M059J (cell line): Measurements from ENCODE around the gene GIPC1. TPM values are rescaled to one million over a fixed set of nuclear protein-coding genes. Genes with fewer than 3 reads are reported as not detected.
A peak's percentile ranks its signal among the peaks of the same experiment; 100 is the strongest.

ENCODE experiments used
- DNase-seq: peaks from one replicate; pipeline ENCODE4 v3.0.0-alpha.2; 2012; ENCODE audit warnings: low read depth
- total RNA-seq: library from RNA; depleted of rRNA; stranded (reverse); fragments of >200 nt; shearing (Covaris generic); gene quantifications from 2 replicates; pipeline ENCODE4 v1.2.3, GENCODE V29; 2014

GIPC1 gene
- total RNA-seq, 1 experiment from 2014 or later: 114 TPM

- DNase-seq: no peak
Measured at GRCh38 chr19:14494910-14495671, 836 bp downstream of the GIPC1 start.

- DNase-seq: no peak
Measured at GRCh38 chr19:14494411-14494810, 1.5 kb downstream of the GIPC1 start.

- DNase-seq: no peak
Measured at GRCh38 chr19:14492756-14493337, 3.1 kb downstream of the GIPC1 start.

DNA sequence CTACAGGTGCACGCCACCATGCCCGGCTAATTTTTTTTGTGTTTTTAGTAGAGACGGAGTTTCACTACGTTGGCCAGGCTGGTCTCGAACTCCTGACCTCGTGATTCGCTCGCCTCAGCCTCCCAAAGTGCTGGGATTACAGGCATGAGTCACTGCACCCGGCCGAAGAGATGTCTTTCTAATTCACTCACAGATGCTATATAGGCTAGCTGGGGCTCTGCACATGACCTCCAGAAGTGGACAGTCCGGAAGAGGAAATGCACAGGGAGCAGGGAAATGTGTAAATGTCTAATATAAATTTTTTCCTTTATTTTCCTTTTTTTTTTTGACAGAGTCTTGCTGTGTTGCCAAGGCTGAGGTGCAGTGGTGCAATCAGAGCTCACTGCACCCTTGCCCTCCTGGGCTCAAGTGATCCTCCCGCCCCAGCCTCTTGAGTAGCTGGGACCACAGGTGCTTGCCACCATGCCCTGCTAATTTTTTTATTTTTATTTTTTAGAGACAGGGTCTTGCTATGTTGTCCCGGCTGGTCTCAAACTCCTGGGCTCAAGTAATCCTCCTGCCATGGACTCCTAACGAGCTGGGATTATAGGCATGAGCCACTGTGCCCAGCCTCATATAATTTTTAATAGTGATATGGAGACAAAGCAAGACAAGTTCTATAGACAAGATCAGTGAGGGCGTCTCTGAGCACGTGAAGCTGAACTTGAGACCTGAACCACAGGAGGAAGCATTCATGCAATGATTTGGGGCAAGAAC lies 8.4 kb downstream of the GIPC1 start:
- no peak for DNase-seq

DNA sequence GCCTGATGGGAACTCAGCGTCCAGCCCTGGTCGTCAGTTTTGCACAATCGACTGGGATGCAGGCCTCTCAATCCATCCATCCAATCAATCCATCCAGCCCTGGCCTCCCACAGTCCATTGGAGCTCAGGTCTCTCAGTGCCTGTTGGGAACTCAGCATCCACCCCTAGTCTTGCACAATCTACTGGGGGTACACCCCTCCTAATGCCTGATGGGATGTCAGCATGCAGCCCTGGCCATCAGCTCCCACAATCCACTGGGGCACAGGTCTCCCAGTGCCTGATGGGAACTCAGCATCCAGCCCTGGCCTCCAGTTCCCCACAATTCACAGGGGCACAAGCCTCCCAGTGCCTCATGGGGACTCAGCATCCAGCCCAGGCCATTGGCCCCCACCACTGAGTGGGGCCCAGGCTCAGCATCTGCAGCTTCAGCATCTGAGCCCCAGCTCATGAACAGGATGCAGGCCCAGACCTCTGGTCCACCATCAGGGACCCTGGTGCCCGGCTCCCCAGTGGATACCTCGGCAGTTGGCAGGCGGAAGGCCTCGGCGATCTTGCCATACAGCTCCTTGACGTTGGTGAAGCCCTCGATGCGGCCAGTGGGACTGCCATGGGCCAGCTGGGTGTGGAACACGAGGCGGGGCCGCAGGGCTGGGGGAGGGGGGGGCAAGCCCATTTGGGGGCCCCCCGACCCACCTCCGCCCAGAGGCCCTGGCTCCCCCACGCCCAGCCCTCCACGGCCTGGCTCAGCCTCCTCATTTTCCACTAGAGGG lies 13.6 kb downstream of the GIPC1 start:
- no peak for DNase-seq

DNA sequence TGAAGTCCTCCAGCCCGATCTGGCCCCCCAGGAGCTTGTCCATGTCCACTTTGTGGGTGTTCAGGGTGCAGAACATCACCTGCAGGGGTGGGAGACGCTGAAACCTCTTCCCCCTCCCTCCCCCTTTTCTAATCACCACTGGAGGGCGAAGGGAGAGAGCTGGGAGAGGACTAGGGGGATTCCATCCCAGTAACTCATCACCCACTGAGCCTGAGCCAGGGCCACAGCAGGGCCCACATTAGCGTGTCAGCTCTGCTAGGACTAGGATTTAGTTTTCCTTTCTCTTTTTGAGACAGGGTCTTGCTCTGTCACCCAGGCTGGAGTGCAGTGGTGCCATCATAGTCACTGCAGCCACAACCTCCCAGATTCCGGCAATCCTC lies 15.2 kb downstream of the GIPC1 start:
- peak; percentile 37 for DNase-seq

DNA sequence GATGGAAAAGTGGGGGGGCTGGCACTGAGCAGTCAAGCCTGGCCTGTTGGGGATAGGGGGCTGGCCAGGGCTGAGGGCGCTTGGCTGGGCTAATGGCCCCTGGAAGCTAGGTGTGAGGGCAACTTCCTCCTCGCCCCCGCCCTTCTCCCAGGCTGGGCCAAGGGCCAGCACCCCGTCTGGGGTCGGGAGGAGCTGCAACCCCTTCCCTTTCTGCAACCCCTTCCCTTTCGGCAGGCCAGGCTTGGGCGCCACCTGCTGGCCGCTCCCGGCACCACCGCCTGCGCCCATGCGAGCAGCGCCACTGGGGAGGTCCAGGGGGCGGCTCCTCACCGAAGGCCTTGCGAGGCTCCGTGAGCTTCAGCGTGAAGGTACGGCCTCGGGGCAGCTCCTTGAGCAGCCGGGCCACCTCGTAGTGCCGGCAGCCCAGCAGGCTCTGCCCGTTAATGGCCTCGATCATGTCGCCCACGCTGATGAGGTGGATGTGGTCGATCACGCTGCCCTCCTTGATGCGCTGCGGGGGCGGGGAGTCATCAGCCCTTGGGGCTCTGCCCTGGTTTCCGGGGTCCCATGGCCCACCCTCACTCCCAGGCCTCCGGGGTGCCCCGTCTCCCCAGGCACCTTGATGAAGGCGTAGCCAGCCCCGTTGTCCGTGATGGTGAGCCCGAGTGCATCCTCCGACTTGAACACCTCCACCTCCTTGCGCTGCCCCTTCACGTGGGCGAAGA lies 15.8 kb downstream of the GIPC1 start:
- no peak for DNase-seq

DNA sequence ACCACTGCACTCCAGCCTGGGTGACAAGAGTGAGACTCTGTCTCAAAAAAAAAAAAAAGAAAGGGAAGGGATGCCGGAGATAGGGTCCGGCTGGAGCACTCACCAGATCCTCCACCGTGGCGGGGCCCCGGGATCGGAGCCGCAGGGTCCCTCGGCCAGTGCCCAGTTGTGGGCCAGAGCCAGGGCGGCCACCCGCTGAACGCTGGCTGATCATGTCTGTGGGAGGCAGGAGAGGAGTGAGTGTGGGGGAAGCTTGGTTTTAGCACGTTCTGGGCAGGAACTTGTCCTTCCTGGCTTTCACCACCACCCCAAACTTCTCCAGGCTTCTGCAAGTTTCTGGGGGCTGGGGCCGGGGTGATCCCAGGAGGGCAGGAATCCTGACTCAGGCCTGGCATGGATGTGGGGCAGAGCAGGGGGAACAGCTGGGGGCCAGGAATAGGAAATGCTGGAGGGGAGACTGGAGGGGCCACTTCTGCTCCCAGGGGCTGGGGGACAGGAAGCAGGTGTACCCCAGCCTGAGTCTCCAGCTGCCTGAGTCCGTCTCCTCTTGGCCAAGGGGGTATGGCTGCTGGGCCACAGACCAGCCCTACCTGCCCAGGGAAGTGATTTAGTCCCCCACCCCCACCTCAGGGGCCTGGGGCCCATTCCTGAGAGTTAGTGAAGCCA lies 16.5 kb downstream of the GIPC1 start:
- DNase-seq: no peak

DNA sequence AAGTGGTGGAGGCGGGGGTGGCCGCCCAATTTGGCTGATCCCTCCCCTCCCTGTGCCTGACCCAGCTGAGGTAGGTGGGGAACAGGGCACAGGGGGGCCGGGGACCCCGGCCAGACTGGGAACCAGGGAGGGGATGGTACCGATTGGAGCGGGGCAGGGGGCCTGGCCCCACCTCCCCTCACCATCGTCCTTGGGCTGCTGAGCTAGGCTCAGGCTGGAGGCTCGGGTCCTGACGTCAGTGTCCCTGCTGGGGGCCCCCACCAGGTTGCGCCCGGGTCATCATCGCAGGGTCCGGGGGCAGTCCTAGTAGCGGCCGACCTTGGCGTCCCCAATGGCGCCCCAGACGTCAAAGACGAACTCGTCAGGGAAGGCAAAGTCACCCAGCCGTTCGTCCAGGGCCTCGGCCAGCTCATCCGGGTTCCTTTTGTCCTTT lies 17.8 kb downstream of the GIPC1 start:
- no peak for DNase-seq

- DNase-seq: no peak
Measured at GRCh38 chr19:14477418-14478112, 18.4 kb downstream of the GIPC1 start.

DNA sequence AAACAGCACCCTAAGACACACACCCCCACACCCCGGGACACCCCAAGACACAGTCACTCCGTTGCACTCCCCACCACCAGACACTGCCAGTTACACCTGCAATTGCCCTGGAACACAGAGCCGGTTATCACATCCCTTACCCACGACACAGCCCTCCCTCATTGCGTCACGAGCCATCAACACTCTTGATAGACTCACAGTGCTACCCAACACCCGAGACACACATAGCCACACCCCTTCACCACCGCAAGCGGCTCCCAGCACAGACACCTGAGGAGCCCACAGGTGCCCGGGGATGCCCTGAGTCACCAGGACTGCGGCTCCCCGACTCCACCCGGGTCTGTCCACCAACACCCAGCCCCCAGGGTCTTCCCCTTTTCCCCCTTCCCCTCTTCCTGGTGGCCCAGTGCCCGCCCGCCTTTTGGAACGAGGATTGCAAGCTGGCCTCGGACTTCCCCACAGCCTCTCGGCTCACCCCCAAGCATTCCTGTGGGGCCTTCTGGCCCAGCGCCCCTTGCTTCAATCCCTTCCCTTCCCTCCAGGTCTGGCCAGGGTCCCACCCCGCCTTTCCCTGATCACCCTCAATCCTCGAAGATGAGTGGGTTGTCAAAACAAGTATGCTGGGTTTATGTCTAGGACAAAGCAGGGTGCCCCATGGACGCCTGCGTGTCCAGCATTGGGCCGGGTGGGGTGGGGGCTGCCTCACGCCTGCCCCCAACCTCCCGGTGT lies 19.1 kb downstream of the GIPC1 start:
- DNase-seq: peak; percentile 87

- no peak for DNase-seq
Measured at GRCh38 chr19:14476327-14476672, 19.6 kb downstream of the GIPC1 start.

- DNase-seq: peak; percentile 50
Measured at GRCh38 chr19:14475251-14476073, 20.5 kb downstream of the GIPC1 start, which contains the start of gene PTGER1. Gene PTGER1, minus strand, starts transcription at chr19:14475354. Its CDS starts 1,034 bp downstream, at chr19:14474320.

DNA sequence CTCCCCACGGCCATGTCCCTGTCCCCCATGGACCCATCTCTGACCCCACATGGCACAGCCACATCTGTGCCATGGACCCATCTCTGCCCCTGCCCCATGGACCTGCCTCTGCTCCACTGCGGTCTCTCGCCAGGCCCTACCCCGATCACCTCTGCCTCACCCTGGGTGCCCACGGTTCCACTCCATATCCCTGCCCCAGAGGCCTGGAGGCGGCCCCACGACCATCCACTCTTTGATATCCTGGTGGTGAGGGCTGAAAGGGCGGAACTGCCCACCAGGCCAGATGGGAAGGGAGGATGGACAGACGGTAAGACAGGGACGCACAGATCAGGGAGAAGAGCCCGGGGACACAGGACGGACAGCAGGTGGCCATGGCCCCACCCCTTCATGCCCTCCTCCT lies 21.1 kb downstream of the GIPC1 start:
- DNase-seq: no peak

GRCh38 chr19:14473978-14474578 lies 21.8 kb downstream of the GIPC1 start:
- DNase-seq: peak; percentile 32

DNA sequence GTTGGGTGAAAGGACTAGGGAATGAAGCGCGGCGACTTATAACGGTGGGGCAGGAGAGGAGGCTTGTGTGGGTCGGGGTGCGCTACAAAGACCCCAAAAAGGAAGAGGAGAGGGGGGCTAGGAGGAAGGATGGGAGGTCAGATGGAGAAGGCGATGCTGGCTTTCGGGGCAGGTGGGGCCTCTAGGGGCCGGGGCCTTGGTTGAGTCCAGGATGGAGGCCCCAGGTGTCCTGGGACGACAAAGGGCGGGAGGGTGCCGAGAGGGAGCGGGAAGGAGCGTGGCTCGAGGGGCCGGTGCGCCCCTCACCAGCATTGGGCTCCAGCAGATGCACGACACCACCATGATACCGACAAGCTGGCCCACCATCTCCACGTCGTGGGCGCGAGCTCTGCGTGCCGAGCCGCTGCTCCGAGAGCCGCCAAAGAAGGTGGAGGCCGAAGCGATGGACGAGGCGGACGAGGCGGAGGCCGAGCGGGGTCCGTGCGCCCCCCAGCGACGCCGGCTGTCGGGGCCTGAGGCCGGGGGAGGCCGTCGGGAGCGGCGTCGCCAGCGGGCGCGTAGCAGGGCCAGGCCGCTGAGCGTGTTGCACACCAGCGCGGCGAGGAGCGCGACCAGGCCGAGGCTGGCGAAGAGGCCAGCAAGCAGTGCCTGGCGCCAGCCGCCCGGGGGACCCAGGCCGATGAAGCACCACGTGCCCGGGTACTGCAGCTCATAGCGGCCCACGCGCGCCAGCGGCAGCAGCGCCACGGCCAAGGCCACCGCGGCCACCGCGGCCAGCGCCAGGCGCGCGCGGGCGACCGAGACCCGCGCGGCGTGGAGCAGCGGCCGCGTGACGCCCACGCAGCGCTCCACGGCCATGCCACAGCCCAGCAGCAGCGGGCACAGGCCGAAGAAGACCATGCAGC lies 22.6 kb downstream of the GIPC1 start:
- no peak for DNase-seq
